ENCODE data around the gene EEF1AKMT3.

GRCh38 chr12:57755194-57755453 lies 17.3 kb upstream of the EEF1AKMT3 start:
- TF ChIP-seq CTCF (optimal IDR thresholded peaks at IDR 0.05 in 1 of 3, IDR thresholded peaks at IDR 0.05 in 1 of 3, conservative IDR thresholded peaks at IDR 0.05 in 1 of 3; ENCODE audit: extremely low read depth in 1 of 3, insufficient read depth in 2 of 3, low read length in 3 of 3), result no peak
- TF ChIP-seq EZH2 (IDR thresholded peaks at IDR 0.05; ENCODE audit: low read length), result no peak
